Skeletal muscle tissue (tissue), 4 donors: ENCODE results near the gene CRYBG3. TPM values are rescaled to one million over a fixed set of nuclear protein-coding genes. Genes with fewer than 3 reads are reported as not detected.

Experiments
- H3K27ac ChIP-seq: one replicate; pipeline ENCODE4 v1.7.0; 2013; ENCODE audit warnings: mild to moderate bottlenecking, low read depth, low read length, inconsistent platforms
- H3K27me3 ChIP-seq, 3 donors: one replicate each; pipeline ENCODE4 v1.7.0; 2013; ENCODE audit warnings: low read length in 3 of 3; ENCODE audit not compliant: control insufficient read depth in 3 of 3, insufficient read depth in 3 of 3
- H3K36me3 ChIP-seq, 3 donors: one replicate each; pipeline ENCODE4 v1.7.0; 2013; ENCODE audit warnings: low read length in 3 of 3; ENCODE audit not compliant: control insufficient read depth in 3 of 3, insufficient read depth in 3 of 3
- H3K4me1 ChIP-seq, 3 donors: one replicate each; pipeline ENCODE4 v1.7.0; 2013; ENCODE audit warnings: low read length in 3 of 3, mild to moderate bottlenecking in 3 of 3; ENCODE audit not compliant: control insufficient read depth in 3 of 3, insufficient read depth in 3 of 3
- H3K4me3 ChIP-seq, 3 donors: one replicate each; pipeline ENCODE4 v1.7.0; 2013; ENCODE audit warnings: low read length in 3 of 3
- H3K9ac ChIP-seq, 3 donors: one replicate each; pipeline ENCODE4 v1.7.0; 2013; ENCODE audit warnings: low read length in 3 of 3, mild to moderate bottlenecking in 3 of 3, moderate library complexity in 2 of 3, low read depth in 1 of 3
- H3K9me3 ChIP-seq, 3 donors: one replicate each; pipeline ENCODE4 v1.7.0; 2013; ENCODE audit warnings: low read length in 3 of 3; ENCODE audit not compliant: control insufficient read depth in 3 of 3
- total RNA-seq: library from RNA; depleted of rRNA; stranded (reverse); fragments of >200 nt; gene quantifications from one replicate; pipeline ENCODE4 v1.2.3, GENCODE V29; 2014
- donor health status: Osteomylitis.

Gene CRYBG3
- total RNA-seq, 1 donor from 2014 or later = 27.1 TPM

DNA sequence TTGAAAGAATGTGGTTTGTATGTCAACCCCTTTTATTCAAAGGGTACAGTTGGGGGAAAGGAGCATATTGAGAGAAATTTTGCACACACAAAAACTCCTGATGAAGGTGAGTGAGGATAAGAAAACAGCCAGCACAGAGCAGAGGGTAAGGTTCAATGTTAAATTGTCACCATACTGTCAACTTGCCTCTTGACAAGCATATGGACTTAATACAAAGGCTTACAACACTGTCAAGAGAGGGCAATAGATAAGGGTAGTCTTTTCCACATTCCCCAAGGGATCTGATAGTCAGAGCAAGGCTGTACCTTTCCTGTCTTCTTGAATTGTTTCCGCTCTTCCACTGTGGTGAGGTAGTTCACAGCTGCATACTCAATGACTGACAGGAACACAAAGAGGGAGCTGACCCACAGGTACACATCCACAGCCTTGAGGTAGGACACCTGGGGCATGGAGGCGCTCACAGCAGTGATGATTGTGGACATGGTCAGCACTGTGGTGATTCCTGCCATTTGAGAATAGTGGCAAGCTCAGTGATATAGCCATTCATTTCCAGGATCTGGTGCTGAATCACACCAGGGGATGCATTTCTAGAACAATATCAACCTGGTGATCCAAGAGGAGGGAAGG lies 170.8 kb downstream of the CRYBG3 start:
- no peak overlapping the region for H3K9ac ChIP-seq
- H3K27ac ChIP-seq = no peak overlapping the region
- H3K9me3 ChIP-seq = no peaks in the 10 kb centered on the region
- no peaks in the 10 kb centered on the region for H3K4me1 ChIP-seq
- H3K4me3 ChIP-seq = no peak overlapping the region
- H3K36me3 ChIP-seq = no peaks in the 10 kb centered on the region
- no peaks in the 10 kb centered on the region for H3K27me3 ChIP-seq

DNA sequence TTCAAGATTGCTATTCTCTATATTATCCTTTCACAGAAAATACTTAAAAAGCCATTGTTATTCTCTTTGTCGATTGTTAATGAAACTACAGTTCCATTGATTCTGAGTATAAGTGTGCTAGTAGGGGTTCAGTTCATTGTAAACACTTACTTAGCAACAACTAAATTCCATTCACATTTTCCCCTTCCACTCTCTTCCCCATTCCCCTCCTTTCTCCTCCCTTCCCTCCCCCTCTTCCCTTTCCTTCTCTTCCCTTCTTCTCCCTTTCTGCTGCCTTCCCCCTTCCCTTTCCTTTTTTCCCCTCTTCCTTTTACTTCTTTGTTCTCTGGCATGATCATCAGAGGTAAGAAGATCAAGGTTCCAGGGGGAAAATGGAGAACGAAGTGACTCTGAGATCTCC lies 171.7 kb downstream of the CRYBG3 start:
- Histone ChIP-seq H3K36me3 (no peaks in the 10 kb centered on the region), H3K9ac (no peak overlapping the region), H3K4me1 (no peaks in the 10 kb centered on the region), H3K27ac (no peak overlapping the region), H3K27me3 (no peaks in the 10 kb centered on the region), H3K4me3 (no peak overlapping the region), H3K9me3 (no peaks in the 10 kb centered on the region)

DNA sequence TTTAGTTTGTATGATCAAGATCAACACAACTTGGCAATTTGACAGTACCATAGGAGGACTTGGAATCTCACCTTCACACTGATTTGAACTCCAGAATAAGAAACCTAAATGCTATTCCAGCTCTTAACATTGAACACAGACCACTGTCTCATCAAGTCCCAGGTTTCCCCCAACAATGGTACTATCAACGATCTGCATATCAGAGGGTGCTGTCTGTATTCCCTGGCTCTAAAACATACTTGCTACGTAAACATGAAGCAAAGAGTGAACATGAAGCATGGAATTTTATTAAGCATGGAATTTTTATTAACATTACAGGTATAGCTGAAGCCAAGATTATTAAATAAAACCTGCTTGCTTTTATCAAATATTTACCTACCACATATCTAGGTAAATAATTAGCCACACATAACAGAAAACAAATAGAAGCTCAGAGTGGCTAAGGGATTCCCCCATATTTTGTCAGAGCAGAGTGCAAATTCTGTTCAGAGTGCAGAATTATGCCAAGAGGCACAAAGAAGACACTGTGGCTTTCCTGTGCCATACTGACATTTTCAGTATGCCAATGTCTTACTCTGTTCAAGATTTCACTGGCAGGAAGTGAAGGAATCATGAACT lies 172.6 kb downstream of the CRYBG3 start:
- Histone ChIP-seq H3K27me3 (no peaks in the 10 kb centered on the region), H3K4me1 (no peaks in the 10 kb centered on the region), H3K9ac (no peak overlapping the region), H3K4me3 (no peak overlapping the region), H3K36me3 (no peaks in the 10 kb centered on the region), H3K9me3 (no peaks in the 10 kb centered on the region), H3K27ac (no peak overlapping the region)

Other genes starting within 250 kb of the CRYBG3 start
- gene ARL6, start 57.3 kb upstream of the CRYBG3 start, total RNA-seq = 7.3 TPM
- 37.1 TPM for gene RIOX2, start 150.4 kb downstream of the CRYBG3 start, total RNA-seq
- not detected for gene GABRR3, start 213.3 kb downstream of the CRYBG3 start, total RNA-seq